HG03442 (cell line): ENCODE data around the gene PER1.

Experiments used
- ATAC-seq: cut with Tn5 transposase; IDR thresholded peaks from one replicate; pipeline ENCODE4 v1.9.1; 2021; ENCODE audit warnings: mild to moderate bottlenecking, moderate library complexity; ENCODE audit not compliant: unreplicated experiment

The PER1 gene

DNA sequence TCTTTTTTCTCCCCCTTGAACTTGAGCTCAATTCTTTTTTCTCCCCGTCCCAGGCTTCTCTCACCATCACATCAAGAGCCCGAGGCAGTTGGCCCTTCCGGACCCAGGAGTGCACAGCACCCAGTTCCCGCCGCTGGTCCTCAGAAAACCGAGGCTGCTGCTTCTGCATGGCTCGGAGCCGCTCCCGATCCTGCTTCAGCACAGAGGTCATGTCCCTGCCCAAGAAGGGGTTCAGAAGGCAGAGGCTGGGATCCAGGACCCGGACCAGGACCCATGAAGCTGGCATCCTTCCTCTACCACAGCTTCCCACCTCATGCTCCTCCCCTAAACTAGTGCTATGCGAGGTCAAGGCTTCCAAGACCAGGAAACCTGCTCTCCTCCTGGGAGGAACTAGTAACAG lies 10.5 kb downstream of the PER1 start:
- ATAC-seq = no peak

DNA sequence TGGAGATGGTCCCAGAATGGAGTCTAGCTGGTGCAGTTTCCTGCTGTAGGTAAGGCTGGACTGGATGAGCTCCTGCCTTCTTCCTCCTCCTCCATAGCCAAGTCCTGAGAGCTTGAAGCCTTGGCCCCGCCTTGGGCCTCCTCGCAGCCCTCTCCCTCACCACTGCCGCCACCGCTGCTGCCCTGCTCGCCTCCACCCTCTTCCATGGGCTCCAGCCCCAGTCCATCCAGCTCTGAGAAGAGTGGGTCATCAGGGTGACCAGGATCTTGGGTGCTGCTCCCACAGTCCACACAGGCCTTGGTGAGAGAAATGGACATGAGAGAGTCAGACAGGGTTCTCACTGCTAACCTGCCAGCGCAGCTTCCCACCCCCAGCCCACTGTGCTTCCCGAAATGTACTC lies 11.2 kb downstream of the PER1 start:
- no peak for ATAC-seq

DNA sequence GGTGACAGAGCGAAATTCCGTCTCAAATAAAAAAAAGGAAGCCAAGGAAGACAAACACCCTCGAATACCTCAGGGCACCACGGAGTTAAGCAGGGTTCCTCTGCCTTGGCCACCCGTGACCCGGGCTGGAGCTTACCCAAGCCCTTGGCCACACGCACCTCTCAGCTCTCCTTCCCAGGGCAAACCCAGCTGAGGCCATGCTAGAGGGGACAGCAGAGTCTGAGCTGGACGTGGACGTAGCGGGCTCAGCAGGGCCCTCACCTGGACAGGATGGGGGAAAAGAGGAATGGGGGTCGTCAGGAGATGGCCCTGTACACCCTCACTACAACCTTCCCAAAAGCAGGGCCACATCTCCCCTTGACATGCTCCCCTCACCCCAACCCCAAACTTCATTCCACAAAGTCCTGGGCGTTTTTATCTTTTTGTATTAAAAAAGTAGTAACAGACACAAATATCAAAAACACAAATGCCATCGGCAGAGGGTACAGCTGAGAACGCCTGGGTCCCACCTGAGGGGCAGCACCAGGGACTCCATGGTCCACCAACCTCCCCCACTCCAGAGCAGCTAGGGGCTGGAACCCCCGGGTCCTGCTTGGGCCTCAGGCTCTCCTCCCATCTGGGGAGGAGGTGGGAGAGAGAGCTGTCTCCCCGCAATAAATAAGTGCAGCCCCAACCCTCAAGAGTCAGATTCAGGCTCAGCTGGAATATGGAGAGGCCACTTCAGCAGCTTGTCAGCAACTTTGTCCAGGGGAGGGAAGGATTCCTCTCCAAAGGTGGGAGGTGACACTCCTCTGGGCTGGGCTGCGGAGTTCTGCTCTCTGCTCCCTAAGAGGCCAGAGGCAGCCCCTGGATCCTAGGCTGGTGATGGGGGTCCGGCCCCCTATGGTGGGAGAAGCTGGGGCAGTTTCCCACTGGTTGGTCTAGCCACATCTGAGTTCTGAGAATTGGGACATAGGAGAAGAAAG lies 11.9 kb downstream of the PER1 start:
- no peak for ATAC-seq

DNA sequence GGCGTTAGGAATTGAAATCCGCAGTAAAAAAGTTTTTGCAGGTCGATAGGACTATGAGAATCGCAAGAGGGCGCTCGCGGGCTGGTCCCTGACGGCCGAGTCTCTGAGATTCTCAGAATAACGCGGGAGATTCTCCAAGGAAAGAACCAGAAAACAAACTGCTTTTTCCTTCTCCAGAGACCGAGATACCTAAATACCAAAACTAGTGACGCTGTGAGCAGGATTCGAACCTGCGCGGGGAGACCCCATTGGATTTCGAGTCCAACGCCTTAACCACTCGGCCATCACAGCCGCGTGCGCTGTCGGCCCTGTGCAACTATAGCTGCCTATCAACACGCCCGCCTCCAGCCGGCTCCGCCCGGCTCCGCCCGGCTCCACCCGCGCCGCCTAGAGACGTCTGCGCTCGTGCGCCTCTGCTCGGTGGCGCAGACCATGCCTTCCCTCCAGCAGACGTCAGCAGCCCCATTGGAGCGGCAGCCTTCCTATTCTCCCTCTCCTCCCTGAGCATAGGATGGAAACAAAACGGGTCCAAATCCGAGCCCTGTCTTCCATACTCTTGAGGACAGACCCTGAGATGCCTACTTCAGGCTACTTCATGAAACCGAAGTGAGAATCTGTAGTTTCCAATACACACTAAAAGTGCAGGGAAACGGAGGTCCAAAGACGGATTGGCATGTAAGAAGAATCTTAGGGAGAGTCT lies 13.4 kb downstream of the PER1 start:
- ATAC-seq = peak; percentile 81

DNA sequence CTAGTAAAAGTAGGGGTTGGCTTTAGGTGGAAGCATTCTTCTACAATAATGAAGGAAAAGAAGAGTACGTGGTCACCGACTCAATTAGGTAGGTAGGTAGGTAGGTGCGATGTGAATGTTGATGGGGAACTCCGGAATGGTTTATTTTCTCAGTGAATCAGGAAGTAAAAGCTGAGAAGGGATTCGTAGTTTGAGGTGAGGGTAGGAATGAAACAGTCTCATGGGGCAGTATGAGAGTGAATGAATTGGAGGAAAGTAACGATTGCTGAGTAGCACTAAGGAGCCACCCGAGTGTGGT lies 13.9 kb downstream of the PER1 start:
- ATAC-seq = no peak

DNA sequence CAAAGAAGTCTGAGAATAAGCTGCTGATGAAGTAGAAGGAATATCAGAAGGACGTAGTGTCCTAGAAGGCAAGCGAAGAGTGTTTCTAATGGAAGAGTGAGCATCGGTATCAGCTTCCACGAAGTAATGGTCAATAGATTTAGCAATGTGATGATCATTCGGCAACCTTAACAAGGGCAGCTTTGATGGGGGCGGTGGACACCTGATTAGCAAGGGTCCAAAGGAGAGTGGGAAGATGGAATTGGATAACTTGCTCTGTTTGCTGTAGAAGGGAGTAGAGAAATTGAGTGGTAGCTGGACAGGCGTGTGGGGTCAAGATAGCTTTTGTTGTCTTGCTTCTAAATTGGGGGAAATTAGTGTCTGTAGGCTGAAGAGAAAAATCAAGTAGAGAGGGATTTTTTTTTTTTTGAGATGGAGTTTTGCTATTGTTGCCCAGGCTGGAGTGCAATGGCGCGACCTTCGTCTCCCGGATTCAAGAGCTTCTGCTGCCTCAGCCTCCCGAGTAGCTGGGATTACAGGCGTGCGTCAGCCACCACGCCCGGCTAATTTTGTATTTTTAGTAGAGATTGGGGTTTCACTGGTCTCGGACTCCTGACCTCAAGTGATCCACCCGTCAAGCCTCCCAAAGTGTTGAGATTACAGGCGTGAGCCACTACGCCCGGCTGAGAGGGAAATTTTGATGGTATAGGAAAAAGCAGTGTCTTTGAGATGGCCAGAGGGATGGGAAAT lies 14.4 kb downstream of the PER1 start:
- no peak for ATAC-seq

DNA sequence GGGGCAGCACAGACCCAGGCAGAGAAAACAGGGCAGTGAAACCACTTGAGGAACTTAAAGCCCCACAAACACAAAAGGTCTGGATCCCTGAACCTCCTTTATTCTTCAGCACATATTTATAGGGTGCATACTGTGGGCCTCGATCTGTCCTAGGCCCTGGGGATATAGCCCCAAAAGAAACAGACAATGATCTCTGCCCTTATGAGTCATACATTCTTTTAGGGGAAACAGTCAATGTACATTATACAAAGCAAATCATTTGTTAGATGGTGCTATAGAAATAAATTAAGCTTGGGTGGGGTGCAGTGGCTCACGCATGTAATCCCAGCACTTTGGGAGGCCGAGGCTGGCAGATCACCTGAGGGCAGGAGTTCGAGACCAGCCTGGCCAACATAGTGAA lies 18.3 kb downstream of the PER1 start:
- no peak for ATAC-seq

DNA sequence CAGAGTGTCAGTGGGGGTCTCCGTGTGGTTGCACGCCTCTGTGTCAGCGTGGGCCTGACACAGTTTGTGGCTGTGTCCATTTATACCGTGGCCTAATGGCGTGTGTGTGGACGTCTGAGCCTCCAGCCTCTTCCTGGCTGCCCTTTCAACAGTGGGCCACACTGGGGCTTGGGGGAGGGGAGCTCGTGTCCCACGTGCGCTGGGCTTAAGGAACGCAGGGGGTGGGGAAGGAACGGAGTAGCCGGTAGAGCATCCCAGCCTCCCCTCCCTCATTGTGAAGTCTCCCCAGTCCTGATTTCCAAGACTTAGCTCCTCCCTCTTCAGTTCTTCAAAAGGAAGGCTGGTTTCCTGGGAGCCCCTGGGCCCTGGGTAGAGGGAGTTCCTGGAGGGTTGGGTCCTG lies 18.8 kb downstream of the PER1 start:
- ATAC-seq = no peak

DNA sequence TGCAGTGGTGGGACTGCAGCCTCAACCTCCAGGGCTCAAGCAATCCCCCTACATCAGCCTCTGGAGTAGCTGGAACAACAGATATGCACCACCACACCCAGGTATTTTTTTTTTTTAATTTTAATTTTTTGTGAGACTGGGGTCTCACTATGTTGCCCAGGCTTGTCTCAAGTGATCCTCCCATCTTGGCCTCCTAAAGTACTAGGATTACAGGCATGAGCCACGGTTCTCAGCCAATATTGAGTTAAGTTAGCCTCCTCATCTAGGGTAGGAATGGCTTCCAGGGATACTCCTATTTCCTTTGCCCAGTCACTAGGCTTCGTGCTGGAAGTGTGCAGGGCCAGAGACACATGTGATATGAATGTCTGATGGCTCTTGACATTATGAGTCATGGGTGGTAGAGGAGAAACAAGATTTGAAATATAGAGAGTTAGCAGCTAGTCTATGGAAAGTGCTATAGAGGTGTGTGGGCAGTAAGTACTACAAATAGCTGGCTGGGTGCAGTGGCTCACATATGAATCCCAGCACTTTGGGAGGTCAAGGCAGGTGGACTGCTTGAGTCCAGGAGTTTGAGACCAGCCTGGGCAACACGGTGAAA lies 20.3 kb downstream of the PER1 start:
- ATAC-seq = no peak

DNA sequence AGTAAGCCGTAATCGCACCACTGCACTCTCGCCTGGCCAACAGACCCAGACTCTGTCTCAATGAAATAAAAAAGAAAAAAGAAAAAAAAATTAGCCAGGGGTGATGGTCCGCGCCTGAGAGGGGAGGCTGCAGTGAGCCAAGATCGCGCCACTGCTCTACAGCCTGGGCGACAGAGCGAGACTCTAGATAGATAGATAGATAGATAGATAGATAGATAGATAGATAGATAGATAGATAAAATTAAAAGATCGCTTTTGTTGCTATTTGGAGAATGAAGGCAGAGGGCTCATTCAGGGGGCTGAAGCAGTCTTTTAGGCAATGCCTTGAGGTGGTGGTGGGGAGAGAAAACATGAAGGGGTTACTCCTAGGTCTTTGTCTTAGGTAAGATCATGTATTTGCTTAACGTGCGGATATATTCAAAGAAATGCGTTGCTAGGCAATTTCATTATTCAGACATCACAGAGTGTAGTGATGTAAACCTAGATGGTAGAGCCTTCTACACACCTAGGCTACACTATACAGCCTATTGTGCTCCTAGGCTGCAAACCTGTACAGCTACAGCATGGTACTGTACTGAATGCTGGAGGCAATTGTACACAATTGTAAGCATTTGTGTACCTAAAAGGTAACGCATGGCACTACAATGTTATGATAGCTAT lies 23.9 kb downstream of the PER1 start:
- ATAC-seq = no peak

DNA sequence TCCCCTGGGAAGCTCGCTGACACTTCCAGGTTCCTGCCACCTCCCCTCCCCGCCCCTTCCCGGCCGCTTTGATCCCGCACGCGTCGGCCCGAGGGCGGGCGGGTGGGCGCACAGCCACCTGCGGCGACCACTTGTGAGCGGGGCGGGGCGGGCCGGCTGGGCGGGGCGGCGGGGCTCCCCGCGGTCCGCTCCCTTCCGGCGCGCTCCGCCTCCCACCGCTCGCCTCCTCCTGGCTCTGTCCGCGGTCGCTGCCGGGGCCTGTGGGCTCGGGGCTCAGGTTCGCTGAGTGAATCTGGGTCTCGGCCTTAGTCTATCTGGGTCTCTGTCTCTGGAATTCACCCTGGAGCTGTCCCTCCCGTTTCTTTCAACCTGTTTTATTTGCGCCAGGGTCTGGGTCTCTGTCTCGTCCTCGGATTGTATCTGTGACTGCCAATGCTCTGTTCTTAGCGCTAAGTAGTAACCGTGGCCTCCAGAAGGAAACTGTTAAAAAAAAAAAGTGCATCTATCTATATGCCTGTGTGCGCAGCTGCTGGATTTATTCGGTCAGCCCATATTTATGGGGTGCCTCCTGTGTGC lies 25.6 kb downstream of the PER1 start:
- no peak for ATAC-seq

DNA sequence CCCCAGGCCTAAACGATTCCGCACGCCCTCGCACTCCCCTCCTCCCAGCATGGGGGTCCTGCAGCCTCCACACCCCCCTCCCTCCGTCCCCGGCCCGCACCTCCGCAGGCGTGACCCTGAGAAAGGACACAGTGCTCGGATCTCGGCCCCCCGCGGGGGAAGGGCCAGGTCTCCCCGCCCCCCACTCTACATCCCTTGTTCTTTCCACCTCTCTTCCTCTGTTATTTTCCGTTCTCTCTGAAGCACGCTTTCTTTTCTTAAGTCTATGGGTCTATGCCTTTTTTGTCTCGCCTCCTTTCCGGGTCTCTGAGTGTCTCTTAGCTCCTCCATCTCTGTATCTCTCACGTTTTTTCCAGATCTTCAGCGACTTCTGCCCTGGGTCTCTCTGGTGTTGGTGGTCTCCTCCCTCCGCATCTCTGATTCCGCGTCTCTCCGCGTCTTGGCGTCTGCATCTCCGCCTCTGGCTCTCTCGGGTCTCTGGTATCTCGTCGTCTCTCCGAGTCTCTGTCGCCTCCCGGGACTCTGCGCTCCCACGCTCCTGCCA lies 26.2 kb downstream of the PER1 start:
- ATAC-seq = no peak

DNA sequence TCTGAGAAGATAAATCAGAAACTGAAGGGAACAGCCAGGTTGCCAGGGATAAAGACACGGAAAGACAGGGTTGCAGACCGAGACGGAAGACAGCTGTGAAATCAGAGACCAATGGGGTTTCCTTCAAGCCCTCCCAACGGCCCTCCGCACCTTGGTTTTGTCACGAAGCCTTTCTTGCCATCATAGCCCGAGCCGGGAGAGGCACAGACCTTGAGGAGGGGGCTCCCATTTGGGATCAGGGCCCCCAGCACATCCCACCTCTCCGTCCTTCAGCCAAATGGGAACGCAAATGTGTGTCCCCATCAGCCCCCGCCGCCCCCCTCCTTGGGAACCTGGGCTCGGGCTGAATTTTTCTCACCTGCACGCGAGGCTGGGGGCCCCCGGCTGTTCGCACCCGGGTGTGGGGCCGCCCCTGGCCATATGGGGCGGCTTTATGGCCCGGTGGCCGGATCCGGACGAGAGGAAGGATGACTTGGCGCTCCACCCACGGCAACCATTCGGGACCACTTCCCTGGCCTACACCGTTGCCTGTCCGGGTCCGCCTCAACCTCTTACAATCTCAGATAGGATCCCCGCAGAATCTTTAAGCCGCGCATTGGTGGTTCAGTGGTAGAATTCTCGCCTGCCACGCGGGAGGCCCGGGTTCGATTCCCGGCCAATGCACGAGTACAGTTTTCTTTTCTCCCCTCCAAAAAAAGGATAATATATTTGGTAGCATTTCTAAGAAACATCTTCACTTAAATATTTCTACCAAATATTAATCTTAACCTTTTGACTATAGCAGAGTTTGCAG lies 26.9 kb downstream of the PER1 start:
- ATAC-seq = no peak

DNA sequence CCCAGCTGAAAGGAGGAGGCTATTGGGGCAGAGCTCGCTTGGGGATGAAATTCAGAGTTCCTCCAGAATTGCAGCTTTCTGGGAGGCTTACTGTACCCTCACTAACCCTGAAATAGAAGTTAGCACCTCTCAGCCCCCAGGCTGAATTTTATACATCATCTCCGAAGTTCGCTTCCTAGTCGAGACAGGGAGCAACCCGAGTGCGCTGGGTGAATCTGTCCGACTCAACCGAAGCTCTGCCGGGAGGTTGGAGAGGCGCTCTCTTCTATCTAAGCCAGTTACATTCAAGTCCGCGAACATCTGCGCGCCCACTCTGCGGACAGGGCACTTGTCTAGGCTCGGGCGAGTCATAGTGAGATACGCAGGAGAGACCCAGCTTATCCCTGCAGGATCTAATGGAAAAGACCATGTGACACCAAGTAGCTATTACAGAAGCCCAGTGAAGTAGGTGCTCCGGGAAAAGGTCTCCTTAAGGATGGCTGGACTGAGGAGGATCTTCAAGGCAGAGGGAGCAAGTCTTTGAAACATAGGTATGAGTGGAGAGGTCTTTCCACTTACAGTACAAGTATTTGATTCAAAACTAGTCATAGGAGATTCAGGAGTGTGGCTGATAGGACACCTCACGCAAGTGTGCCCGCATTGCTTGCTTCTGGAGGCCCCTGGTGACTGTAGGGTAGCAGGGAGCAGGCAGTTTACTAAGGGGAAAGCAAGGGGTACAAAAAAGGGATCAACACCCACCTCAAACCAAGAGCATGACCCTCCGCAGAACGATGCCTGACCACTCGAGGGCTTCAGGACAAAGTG lies 27.7 kb downstream of the PER1 start:
- no peak for ATAC-seq

DNA sequence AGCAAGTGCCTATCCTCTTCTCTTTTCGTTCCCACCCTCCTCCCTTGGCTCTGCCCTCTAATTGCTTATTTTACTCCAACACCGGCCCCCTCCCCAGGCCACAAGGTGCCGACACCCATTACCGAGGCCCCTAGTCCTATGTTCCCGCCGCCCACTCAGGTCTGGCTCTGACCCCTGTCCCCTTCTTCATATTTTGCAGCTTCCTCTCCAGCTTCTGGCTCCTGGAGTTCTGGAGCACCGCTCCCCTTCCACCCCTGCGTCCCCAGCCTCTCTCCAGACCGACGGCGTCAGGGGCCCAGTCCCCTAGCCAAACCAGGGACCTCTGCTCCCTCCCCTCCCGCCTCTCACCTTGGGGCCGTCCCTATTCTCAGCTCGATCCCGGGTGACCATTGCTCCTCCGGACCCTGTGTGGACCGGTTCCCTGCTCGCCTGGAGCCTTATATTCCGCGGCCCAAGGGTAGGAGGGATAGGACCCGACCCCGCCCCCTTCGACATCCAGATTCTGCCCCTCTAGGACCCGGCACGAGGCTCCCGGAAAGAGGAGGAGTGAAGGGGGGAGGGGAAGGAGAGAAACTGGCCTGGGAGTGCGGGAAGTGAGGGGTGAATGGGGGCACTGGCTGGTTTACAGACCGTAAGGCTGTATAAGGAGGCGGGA lies 28.4 kb downstream of the PER1 start, which contains the start of gene HES7:
Gene HES7, minus strand, starts transcription at position 412 of the 655 bp plus-strand sequence. Its CDS starts 22 bp downstream, at position 390.
- no peak for ATAC-seq

DNA sequence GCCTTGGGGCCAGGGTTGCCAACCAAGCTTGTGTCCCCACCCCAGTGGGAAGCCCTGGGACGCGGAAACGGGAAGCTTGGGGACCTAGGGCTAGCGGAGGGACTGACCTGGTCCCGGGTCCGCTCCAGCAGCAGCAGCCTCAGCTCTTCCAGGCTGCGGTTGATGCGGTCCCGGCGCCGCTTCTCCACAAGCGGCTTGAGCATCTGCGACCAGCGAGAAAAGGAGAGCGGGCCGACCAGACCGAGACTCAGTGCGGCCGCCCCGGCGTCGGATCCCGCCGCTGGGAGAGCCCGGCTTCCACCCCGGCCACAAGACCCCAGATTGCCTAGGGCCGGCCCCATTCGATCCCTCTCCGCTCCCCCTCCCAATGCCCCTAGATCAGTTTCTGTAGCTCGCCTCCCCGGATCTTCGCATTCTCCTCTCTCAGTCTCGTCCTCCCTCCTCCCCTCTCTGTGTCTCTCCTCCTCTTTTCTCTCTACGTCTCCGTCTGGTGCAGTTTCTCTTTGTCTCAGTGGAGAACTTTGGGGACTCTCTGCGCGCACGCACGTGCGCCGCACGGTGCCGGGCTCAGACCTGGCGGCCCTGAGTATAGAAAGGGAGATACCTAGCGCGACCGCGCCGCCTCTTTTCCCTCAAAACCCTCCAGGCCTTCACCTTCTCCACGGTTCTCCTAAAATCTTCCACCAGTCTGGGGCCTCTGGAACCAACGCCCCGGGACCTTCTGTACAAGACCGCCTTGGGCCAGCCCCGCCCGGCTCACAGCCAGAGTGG lies 29.1 kb downstream of the PER1 start:
- no peak for ATAC-seq

DNA sequence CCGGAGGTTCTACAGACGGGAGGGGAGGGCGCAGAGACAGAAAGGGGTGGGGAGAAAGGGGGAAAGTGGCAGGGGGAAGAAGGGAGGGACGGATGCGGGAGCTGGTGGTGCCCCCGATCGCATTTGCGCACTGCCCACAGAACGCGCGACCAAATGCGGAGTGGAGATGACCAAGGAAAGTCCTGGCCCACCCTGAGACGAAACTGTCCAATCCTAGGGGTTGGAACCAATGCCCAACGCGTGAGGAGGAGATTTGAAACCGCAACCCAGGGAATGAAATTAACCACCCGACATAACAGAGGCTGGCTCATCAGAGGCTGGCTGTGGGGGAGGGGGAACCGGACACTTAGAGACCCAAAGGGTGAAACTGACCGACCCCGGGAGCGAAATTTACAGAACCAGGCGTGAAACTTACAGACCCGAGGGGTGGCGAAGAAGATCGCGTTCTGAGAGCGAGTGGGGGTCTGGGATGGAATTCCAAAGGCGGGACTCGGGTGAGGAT lies 29.7 kb downstream of the PER1 start:
- ATAC-seq = no peak
